DMS 273 (cell line): Measurements from ENCODE around the gene PPM1H.
A peak's percentile ranks its signal among the peaks of the same experiment; 100 is the strongest.

ENCODE experiments used
- DNase-seq: peaks from one replicate; lab custom pipeline; 2025; ENCODE audit not compliant: unreplicated experiment; lab: John Stamatoyannopoulos, UW

The PPM1H gene

DNA sequence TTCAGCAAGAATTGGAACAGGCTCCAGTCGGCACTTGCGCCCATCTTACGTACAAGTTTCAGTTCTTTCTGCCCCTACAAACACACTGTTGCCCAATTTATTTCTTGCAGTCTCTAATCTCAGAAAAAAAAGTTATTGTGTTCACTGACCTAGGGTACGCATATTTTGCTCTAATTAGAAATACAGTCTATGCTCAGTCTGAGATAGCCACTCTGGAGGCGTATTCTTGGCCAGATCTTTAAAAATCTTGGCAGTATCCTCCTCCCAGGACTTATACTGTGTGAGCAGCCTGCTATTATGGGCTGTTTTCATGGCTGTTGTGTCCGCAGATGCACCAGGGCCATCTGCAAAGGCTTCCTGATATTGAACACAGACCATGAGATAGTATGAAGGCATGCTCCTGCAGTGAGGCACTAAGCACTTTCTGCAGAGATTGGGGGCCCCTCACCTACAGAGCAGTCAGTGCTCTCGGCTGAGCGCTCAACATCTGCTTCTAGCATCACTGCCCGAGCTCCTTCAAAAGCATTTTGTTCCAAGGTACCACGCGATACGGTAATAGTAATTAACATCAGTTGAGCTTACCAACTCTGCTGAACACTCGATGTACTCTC, 57.9 kb downstream of the PPM1H start:
- no peak for DNase-seq

DNA sequence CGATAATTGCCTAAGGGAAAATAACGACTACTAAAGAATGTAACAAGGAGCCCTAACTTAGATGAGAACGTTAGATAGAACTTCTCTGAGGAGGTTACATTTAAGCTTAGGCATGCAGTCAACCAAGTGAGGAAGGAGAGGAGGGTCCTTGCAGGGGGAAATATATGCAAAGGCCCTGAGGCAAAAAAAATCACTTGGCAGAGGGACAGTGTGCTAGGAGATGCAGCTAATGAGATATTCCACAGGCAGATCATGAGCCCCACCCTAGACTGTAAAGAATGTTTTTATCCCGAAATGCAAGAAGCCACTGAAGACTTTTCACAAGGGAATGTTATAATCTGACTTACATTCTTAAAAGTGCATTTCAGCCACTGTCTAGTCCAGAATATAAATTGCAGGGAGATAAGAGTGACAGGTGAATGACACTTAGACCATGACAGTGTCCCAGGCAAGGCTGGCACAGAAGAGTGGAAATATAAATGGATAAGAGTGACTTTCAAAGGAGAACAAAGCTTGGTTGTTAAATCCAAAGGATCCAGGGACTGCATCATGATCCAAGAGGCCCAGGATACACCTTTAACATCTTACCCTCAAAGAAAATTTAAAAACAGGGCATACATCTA, 61.0 kb downstream of the PPM1H start:
- DNase-seq, result no peak

- DNase-seq, result no peak
Observed at GRCh38 chr12:62873116-62873825, 61.7 kb downstream of the PPM1H start.

DNA sequence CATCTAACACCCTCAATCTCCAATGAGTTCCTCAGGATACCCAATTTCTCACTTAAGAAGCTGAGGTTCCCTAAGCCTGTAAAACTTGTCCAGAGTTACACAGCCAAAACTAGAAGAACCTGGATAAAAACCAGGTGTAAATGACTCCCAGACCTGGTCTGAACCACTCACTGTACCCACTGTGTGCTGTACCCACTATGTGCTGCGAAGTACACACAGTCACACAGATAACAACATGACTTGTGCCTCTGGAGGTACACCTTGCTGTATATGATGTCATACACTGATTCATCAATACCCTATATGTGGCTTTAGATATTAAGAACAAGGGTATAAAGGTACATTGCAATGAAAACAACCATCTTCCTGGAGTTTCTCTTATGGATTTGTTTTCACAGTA, 66.1 kb downstream of the PPM1H start:
- DNase-seq, result no peak

DNA sequence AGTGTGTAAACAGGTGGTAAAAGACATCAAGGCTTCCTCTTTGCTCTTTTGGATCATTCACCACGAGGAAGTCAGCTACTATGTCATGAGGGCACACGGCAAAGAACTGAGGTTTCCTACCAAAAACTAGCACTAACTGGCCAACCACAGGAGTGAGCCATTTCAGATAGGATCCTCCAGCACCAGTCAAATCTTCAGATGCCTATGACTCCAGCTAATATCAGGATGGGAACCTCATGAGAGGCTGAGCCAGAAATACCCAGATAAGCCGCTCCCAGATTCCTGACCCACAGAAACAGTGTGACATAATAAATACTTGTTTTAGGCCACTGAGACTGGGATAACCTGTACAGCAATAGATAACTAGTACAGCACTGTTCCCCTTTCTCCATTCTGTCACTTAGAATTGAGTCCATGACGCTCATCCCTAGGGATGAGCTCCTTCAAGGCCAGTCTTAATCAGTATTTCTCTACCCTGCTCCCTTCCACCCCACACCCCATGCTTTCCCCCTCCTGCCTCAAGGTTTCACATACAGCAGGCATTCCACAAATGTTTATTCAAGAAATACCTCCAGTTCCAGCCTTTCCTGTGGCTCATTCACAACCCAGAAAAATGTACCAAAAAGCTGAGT, 68.4 kb downstream of the PPM1H start:
- DNase-seq, result no peak

- DNase-seq, result no peak
Observed at GRCh38 chr12:62865937-62866336, 69.0 kb downstream of the PPM1H start.

DNA sequence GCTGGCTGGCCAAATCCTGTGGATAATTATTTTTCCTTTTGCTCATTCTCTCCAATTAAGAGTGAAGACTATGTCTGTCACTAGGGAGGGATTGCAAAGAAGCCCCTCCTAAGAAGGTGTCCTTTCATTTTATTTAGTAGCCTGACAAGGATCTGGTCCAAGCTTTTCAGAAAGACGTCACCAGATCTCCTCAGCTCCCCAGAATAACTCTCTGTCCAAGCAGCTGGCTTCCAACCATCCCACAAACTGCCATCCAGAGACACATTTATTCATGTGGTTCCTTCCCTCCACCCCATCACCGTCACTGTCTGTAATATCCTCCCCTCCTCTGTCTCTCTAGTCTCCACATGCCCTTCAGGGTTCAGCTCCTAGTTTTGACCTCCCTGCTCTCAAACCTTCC, 69.9 kb downstream of the PPM1H start:
- no peak for DNase-seq

DNA sequence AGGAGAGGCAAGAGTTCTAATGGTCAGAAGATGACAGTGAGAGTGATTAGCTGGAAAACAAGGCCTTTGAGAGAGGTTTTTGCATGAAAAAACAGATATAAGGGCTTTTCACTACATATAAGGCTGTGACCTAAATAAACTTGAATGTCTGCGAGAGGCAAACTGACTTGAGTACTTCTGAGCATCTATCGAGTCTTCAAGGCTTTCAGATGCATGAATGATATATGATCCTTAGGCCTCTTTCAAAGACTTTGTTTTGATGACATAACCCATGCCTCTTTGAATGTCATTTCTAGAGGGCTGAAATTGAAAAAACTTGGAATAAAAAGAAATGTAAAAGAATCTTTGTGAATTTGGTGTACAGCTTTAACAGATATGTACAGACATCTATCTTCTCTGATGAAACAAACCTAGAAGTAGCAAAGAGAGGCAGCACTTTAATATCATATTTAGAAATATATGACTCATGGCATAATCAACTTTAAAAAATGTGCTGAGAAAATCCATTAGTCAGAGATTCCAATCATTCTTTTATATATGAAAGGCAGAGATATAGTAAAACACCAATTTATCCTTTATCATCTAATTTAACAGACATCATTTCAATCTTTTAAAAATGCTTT, 72.6 kb downstream of the PPM1H start:
- DNase-seq, result no peak

GRCh38 chr12:62861586-62861985, 73.4 kb downstream of the PPM1H start:
- peak; percentile 3 for DNase-seq

DNA sequence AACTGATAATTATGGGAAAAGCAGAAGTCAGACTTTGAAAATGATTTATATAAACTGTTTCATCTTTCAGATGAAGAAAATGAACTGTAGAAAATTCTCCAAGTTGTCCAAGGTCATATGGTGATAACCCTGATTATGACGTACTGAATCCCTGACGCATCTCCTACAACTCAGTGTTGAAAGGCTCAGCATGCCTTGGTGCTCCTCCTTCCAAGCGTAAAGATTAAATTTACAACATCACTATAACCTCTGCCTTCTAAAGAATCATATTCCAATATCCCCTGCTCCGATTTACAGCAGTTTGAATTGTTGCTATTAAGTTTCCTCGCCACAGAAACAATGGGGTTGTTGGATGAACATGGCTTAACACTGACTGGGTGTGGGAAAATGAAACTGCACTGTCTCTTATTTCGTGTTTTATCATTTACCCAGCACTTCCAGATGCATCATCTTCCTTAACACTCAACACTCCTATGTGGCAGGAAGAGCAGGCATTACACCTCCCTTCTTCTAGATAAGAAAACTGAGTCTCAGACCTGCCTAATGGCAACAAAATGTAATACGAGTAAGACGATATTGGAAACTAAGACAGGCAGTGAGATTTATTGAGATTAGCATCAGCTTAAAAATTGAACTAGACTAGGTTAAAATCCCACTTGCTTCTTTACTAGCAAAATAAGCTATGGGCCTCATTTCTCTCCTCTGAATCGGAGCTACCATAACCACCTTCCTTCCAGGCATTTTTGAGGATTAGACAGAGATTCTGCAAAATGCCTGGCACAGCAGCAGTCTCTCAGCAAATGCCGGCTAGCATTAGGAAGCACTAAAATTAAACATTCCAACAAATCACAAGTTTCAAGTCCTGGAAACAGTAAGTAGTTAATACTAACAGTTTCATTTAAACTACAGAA, 74.2 kb downstream of the PPM1H start:
- DNase-seq, result no peak

DNA sequence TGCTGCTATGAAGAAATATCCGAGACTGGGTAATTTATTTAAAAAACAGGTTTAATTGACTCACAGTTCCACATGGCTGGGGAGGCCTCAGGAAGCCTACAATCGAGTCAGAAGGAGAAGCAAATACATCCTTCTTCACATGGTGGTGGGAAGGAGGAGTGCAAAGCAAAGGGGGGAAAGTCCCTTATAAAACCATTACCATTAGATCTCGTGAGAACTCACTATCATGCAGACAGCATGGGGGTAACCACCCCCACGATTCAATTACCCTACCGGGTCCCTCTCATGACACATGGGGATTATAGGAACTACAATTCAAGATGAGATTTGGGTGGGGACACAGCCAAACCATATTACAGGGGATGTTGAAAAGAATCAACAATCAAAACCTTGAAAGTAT, 74.9 kb downstream of the PPM1H start:
- DNase-seq, result no peak

- DNase-seq, result no peak
Observed at GRCh38 chr12:62859321-62859737, 75.6 kb downstream of the PPM1H start.

DNA sequence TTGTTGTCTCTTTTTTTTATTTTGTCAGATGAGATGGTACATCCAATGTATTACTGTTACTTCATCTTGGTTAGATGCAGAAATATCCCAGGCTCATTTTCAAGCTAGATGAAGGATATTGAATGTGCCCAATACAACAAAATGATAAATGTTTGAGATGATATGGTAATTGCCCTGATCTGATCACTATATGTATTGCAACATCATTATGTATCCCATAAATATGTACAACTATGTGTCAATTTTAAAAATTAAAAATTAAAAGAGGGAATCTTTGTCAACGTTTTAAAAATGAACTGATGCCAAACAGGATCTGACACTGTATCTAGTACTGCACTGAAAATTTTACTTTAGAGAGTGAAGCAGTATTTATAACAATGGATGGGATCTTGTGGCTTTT, 78.5 kb downstream of the PPM1H start:
- no peak for DNase-seq

- no peak for DNase-seq
Observed at GRCh38 chr12:62854024-62854423, 80.9 kb downstream of the PPM1H start.

GRCh38 chr12:62849398-62849797, 85.6 kb downstream of the PPM1H start:
- no peak for DNase-seq

DNA sequence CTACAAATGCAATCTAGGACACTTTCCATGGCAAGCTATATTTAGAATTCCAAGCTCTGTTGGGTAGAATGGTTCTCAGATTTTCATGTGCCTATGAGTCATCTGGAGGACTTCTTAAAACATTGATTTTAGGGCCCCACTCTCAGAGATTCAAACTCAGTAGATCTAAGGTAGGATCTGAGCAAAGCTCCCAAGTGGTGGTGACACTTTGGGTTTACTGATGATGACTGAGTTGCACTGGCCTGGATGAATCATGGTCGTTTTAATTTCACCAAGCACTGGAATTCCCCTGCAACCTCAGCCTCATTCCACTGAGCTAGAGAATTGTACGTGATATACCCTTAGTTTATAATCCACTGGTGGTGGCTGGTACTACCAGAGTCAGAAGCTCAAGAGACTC, 86.5 kb downstream of the PPM1H start:
- no peak for DNase-seq

DNA sequence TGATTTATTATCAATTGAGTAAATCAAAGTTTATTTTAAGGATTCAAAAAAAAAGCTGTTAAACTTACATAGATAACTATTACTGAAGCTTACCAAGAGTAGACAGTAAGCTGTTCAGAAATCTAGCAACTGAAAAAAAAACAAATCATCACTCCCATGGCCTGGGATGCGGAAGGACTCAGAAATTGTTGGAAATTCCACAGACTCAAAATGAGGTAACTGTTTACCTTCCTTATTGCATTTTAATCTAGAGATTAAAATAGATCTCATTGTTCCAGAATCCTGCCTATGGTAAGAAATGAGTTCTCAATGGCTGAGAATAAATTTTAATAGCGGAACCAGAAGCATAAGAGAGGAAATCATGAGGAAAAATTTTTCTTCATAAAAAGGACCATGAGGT, 87.2 kb downstream of the PPM1H start:
- no peak for DNase-seq

DNA sequence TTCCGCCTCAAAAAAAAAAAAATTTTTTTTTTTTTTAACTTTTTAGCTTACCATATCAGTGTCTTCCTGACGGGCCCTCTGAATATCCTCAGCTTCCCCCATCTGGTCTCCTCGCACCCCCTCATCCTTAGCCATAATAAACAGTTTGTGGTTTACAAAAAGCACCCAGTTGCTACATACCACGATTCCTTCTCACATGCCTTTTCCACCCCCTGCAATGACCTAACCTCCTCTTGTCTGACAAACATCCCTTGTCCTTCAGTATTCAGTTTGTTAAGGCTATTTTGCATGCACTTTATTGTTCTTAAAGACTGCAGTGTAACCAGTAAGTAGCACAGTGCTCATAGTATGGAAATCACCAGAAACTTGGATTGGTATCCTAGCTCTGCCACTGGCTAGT, 88.5 kb downstream of the PPM1H start:
- DNase-seq, result no peak

DNA sequence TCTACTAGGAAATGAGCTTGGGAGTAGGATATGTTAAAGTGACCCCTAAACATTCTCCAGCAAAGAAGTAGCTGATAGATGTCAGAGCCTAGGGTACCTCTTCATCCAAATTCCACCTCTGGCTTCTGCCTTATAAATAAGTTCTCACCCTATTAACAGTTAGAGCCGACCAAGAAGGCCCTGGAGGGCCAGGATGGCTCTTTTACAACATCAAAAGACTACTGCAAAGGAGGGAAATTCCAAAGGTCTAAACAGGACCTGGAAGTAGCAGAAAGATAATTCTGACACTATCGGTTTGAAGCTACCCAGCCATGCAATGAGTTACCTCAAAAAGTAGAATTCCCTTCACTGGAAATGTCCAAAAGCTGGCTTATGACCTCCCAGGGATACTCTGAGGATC, 90.0 kb downstream of the PPM1H start:
- DNase-seq, result no peak

- no peak for DNase-seq
Observed at GRCh38 chr12:62843716-62844115, 91.2 kb downstream of the PPM1H start.

DNA sequence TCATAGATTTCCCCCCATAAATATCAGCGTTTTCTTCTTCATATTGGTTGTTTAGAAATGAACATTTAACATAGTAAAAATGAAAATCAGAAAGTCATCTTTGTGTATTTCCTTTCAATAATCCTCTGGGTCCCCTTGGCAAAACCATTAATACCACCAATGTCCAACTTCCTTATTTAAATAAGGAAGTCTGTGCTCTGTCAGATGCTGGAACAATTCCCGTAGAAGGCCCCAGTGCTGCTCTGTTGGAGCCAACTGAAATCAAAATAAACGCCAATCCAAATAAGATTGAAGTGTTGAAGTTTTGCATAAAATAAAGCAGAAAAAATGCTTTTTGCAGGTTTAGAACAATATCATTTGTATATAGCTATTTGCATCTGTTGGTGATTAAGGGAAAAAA, 93.1 kb downstream of the PPM1H start:
- no peak for DNase-seq
